ENCODE data around the gene PLOD1.
"Not testable (repeated sequence)": the region's sequence is repeated elsewhere in the genome, so short reads cannot be mapped to it uniquely, and the experiment has no call there.

Gene PLOD1

GRCh38 chr1:11938722-11939526 is 4.4 kb downstream of the PLOD1 start:
- DNase-seq (ENCODE audit: low read depth in 2 of 2, low spot score in 1 of 2): no peak

DNA sequence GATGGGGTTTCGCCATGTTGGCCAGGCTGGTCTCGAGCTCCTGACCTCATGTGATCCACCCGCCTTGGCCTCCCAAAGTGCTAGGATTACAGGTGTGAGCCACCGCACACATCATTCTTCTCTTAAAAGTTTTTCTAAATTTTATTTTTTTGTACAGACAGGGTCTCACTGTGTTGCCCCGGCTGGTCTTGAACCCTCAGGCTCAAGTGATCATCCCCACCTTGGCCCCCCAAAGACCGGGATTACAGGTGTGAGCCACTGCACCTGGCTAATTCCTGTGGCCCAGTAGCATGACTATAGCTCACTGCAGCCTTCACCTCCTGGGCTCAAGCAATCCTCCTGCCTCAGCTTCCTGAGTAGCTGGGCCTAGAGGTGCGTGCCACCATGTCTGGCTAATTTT is 5.3 kb downstream of the PLOD1 start:
- not testable (repeated sequence) for DNase-seq (ENCODE audit: low read depth in 2 of 2, low spot score in 1 of 2)

DNA sequence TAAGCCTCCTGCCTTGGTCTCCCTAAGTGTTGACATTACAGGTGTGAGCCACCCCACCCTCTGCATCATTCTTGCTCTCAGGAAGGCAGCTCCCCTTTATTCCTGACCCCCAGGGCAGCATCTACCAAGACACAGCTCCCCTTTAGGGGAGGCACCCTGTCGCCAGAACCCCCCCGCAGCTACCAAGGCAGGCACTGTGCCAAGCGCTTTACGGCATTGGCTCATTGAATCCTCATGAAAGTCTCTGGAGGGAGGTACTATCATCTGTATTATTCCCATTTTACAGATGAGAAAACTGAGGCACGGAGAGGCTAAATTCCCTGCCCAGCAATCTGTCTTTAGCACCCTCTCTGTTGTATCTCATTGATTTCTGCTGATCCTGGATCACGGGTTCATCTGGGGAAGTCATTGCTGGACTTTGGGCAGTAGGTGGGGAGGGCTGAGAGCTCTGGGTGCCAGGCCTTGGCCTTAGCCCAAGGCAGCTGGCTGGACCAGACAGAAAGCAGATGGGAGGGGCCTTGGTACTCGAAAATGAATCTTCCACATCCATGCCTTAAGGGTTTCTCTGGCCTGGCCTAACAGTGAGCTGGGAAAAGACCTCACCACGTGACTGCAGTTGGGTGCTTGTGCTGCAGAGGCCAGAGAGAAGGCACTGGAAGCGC is 5.9 kb downstream of the PLOD1 start:
- DNase-seq (ENCODE audit: low read depth in 2 of 2, low spot score in 1 of 2): no peak

DNA sequence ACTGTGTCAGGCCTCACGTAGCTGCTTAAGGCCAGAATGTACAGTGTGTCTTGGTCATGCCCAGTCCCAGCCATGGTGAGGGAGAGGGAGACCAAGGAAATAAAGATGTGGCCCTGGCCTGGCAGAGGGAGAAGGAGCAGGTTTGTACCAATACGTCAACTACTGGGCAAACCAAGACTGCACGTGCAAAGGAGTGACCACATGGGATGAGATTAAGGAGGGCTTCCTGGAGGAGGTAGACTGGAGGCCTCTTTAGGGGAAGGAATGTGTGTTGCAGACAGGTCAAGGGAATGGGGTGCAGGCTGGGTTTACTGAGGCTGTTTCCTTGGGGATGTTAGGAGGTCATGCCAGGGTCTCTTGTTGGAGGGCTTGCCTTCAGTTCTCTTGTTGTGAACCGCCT is 7.8 kb downstream of the PLOD1 start:
- no peak for DNase-seq (ENCODE audit: low read depth in 2 of 2, low spot score in 1 of 2)

DNA sequence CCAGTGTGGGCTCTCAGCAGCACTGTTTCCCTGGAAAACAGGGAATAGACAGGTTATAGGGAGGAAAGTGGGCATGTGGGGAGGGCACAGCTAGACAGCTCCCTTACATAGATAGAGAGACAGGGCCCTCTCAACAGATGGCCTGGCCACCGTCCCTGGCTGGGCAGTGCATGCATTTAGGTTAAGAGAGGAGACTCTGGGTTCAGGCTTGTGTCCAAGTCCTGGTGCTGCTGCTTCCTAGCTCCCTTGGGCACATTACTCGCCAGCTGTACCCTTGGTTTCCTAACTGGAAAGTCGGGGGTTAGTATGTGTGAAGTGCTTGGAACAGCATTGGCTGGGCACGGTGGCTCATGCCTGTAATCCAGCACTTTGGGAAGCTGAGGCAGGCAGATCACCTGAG is 9.1 kb downstream of the PLOD1 start:
- no peak for DNase-seq (ENCODE audit: low read depth in 2 of 2, low spot score in 1 of 2)

GRCh38 chr1:11944358-11944931 is 9.9 kb downstream of the PLOD1 start:
- DNase-seq (ENCODE audit: low read depth in 2 of 2, low spot score in 1 of 2): no peak

DNA sequence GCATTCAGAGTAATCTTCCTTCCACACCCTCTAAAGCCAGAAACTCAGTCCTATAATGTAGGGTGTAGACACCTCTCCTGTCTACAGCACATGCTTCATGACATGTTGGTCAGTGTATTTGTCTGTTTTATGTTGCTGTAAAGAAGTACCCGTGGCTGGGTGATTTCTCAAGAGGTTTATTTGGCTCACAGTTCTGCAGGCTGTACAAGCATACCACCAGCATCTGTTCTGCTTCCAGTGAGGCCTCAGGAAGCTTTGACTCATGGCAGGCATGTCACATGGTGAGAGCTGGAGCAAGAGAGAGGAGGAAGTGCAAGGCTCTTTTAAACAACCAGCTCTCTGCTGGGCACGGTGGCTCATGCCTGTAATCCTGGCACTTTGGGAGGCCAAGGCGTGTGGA is 12.1 kb downstream of the PLOD1 start:
- no peak for DNase-seq (ENCODE audit: low read depth in 2 of 2, low spot score in 1 of 2)

- no peak for DNase-seq (ENCODE audit: low read depth in 2 of 2, low spot score in 1 of 2)
These were observed 14.4 kb downstream of the PLOD1 start for GRCh38 chr1:11948822-11949458.

DNA sequence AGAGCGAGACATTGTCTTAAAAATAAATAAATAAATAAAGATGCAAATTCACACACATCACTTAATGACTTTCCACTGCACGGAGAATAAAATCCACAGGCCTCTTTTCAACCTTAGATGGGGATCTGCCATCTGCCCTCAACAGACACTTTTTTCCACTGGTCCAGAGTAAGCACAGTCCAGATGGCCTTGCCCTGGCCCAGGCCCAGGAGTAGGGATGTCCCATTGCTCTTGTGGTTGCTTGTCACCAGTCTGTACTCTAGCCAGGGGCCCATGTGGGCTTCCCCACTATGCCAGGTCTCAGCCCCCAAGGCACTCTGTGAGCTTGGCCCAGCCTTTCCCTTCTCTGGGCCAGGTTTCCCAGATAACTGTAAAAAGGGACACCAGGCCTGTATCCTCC is 17.4 kb downstream of the PLOD1 start:
- no peak for DNase-seq (ENCODE audit: low read depth in 2 of 2, low spot score in 1 of 2)

DNA sequence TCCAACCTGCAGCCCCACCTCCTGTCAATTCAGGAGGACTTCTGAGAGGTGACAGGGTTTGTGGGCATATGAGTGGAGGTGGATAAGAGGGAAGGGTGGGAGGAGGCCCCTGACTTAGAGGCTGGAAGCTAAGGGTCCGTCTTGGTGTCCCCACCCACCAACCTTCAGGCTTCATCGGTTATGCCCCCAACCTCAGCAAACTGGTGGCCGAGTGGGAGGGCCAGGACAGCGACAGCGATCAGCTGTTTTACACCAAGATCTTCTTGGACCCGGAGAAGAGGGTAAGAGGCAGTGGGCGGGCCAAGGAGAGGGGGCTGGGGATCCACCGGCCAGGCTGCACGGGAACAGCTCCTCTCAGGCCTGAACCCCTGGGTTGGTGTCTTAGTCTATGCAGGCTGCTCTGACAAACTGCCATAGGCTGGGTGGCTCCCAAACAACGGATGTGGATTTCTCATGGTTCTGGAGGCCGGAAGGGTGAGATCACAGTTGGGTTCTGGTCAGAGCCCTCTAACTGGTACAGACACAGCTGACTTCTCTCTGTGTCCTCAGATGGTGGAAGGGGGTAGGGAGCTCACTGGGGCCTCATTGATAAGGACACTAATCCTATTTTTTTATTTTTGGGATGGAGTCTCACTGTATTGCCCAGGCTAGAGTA is 18.1 kb downstream of the PLOD1 start:
- no peak for DNase-seq (ENCODE audit: low read depth in 2 of 2, low spot score in 1 of 2)

DNA sequence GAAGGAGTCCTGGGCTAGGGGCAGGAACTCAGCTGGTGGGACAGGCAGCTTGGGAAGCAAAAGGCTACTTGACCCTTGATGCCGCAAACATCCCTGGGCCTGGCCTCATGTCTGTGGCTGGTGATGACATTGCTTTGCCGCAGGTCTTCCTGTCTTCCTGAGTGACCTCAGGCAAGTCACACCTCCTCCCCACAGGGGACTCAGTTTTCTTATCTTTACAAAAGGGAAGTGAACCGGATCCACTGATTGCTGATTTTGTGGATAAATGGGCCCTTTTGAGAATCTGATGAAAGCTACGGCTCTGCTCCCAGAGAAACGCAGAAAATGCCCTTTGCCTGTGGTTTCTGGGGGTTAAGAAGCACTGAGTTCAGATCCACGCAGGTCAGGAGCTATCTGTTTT is 20.7 kb downstream of the PLOD1 start:
- no peak for DNase-seq (ENCODE audit: low read depth in 2 of 2, low spot score in 1 of 2)

DNA sequence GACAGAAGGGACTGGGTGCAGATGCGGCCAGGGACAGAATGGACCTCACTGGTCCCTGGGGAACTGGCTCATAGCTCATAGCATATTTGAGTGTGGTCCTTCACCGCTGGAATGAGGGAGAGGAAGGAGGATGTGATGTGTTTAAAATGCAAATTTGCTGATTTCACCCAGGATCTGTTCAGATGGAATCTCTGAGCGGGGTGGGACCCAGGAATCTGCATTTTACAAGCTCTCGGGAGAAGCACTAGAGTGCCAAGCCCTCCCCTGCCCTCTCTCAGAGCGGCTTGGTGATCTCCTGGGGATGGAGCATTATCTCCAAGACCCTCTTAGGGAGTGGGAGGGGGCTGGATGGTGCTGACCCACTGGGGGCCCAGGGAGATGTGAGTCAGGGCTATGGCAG is 22.9 kb downstream of the PLOD1 start:
- no peak for DNase-seq (ENCODE audit: low read depth in 2 of 2, low spot score in 1 of 2)

DNA sequence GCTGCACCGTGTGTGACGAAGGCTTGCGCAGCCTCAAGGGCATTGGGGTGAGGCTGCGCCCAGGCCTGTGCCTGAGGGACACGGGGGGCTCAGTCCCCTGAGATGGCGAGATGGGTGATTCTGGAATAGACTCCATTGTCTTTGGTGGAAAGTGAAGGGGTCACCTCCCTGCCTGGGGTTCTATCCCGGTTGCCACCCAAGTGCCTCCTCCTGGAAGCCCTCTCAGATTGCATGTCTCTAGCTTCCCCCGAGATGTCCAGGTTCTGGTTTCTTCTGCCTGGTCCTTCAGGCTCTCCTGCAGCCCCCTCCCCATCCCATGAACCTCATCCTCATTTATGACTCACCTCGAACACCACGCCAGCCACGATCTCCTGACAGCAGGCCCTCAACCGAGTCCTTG is 23.4 kb downstream of the PLOD1 start:
- DNase-seq (ENCODE audit: low read depth in 2 of 2, low spot score in 1 of 2): no peak

DNA sequence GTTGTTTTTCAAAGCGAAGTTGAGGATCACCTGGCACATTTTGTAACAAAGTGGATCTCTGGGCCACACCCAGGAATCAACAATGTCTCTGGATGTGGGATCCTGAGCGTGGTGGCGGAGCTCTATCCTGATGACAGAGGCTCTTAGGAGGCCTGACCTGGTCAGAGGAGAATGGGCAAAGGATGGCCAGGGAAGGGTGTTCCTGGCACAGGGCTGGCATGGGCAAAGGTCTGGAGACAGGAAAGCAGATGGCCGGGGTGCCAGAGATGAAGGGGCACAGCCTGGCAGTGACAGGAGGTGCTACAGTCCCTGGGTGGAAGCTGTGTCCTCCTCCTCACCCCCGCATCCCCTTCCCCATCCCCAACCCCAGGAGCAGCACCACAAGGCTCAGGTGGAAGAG is 25.8 kb downstream of the PLOD1 start:
- DNase-seq (ENCODE audit: low read depth in 2 of 2, low spot score in 1 of 2): no peak

DNA sequence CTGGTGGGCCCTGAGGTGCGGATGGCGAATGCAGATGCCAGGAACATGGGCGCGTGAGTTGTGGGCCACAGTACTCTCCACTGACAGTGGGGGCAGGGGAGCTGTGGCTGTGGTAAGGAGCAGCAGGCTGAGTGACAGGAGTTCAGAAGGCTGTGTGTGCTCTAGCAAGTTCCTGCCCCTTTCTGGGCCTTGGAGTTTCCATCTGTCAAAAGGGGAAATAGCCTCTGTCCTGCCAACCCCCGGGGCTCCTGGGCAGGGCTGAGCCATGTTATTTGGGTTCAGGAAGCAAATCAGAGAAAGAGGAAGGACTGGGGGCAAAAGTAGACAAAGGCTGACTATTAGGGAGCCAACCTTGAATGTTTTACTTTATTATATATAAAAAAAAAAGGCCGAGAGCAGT is 26.2 kb downstream of the PLOD1 start:
- DNase-seq (ENCODE audit: low read depth in 2 of 2, low spot score in 1 of 2): no peak

GRCh38 chr1:11961230-11961629 is 26.7 kb downstream of the PLOD1 start:
- DNase-seq (ENCODE audit: low read depth in 2 of 2, low spot score in 1 of 2): no peak

- no peak for DNase-seq (ENCODE audit: low read depth in 2 of 2, low spot score in 1 of 2)
These were observed 29.1 kb downstream of the PLOD1 start for GRCh38 chr1:11963622-11964021.

- DNase-seq (ENCODE audit: low read depth in 2 of 2, low spot score in 1 of 2): no peak
These were observed 30.1 kb downstream of the PLOD1 start for GRCh38 chr1:11964656-11965055.

DNA sequence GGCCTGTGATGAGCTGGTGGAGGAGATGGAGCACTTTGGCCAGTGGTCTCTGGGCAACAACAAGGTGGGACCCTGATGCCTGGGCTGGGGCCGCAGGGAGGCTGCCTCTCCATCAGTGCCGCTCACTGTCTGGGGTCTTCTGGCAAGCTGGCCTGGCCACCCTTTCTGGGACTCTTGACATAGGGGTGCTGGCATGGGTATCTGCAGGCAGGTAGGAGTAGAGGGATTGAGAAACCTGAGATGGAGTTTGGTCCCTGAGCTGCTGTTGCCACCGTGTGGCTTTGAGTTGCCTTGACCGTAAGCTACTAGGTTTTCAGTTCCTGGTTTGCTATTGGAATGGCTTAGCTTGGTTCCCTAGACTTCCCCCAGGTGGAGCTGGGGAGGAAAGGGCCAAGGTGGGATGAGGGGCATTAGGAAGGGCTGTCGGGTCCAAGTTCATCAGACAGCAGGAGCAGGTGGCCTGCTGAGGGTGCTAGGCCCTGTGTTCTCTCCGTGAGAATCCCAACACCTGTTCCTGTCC is 32.6 kb downstream of the PLOD1 start:
- DNase-seq (ENCODE audit: low read depth in 2 of 2, low spot score in 1 of 2): no peak

DNA sequence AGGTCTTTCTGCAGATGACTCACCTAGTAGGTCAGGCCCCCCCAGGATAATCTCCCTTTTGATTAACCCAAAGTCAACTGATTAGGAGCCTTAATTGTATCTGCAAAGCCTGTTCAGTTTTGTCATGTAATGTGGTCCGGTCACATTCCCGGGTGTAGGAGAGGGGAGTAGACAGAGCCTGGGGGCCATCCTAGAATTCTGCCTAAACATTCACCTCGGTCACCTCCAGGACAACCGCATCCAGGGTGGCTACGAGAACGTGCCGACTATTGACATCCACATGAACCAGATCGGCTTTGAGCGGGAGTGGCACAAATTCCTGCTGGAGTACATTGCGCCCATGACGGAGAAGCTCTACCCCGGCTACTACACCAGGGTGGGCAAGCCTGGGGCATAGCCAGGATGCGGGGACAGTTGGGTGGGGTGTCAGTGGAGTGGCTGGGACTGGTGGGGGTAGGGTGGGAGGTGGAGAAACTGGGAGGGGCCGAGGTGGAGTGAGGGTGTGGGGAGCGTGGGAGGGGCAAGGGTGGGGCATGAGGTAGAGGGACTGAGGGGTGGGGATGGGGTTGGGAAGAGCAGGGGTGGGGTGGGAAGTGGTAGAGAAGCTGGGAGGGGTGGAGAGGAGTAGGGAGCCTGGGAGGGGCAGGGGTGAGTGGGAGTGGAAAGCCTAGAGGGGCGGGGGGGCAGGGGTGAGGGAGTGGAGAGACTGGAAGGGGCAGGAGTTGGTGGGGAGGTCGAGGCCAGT is 36.1 kb downstream of the PLOD1 start:
- DNase-seq (ENCODE audit: low read depth in 2 of 2, low spot score in 1 of 2): no peak

DNA sequence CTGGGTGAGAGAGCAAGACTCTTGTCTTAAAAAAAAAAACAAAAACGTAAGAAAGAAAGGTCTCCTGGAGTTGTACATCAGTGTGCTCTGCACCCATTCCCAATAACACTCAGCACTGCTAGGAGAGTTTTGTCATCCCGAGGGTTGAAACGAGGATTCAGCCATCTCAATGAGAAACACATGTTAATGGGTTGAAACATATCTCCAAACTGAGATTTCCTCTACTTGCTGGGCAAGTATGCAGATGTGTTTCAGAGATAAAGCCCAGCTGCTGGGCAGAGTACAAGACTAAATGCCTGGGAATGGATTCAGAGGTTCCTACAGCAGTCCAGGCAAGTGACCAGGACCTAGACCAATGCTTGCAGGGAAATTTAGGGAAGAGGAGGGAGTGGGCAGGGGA is 43.1 kb downstream of the PLOD1 start:
- DNase-seq (ENCODE audit: low read depth in 2 of 2, low spot score in 1 of 2): no peak

Data from stimulated activated CD8-positive, alpha-beta memory T cell treated with anti-CD3 and anti-CD28 coated beads, Interleukin-4, amount 100 ng/mL, for 4 hours (primary cell).